GM23248 (cell line): Measurements from ENCODE around the gene DUSP28.

Experiments used
- EZH2 ChIP-seq: fragments of 200-600 bp; sonication (generic); IDR thresholded peaks from 2 replicates; pipeline ENCODE4 v1.6.1; 2018; ENCODE audit warnings: antibody characterized with exemption, mild to moderate bottlenecking; ENCODE audit not compliant: insufficient read depth, poor library complexity, severe bottlenecking
- EZH2phosphoT487 ChIP-seq: fragments of 200-600 bp; sonication (generic); IDR thresholded peaks from 2 replicates; pipeline ENCODE4 v1.6.1; 2018; ENCODE audit warnings: antibody characterized with exemption, moderate library complexity, mild to moderate bottlenecking, low read depth; ENCODE audit not compliant: insufficient read depth

DNA sequence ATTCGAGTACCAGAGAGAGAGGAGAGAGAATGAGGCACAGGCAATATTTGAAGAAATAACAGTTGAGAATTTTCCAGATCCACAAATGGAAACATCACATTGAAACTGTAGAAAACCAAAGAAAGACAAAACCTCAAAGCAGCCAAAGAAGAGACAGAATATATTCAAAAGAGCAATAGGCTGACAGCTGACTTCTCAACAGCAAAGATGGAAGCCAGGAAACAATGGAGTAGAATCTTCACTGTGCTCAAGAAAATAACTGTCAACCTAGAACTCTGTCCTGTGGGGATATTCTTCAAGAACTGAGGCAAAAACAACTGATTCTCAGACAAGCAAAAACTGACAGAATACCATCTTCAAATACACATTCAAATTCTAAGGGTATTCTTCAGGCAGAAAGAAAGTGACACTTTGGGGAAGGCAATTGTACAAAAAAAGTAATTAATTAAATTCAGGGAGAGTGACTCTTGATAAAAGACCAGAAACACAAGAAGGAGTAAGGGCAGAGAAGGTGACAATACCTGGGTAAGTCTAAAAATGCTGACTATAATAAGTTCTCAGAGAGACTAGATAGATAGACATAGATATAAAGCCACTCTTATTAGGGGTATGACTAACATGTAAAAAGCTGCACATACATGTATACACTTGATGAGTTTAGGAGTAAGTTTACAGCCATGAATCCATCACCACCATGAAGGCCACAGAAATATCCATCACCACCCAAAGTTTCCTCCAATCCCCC is 28.0 kb upstream of the DUSP28 start:
- TF ChIP-seq EZH2phosphoT487 (no peak), EZH2 (no peak)
